ENCODE results near the gene GRIPAP1. TPM values are rescaled to one million over a fixed set of nuclear protein-coding genes. Genes with fewer than 3 reads are reported as not detected.

GRIPAP1 gene
- total RNA-seq, 1 donor from 2014 or later: 54.2 TPM

- Histone ChIP-seq H3K4me1 (no peaks in the 10 kb centered on the region), H3K4me3 (no peak overlapping the region), H3K36me3 (peaks cover 78% of the 10 kb centered on the region), H3K27ac (no peak overlapping the region), H3K9me3 (no peaks in the 10 kb centered on the region), H3K27me3 (ENCODE audit: low read depth) (no peaks in the 10 kb centered on the region)
- DNase-seq (no peak), ATAC-seq (no peak)
- intact Hi-C loops (cut with DNase I): no loop called here
- no peak for TF ChIP-seq CTCF (IDR thresholded peaks at IDR 0.05)
Measured at GRCh38 chrX:48978226-48978625, 23.8 kb downstream of the GRIPAP1 start.

GRCh38 chrX:48976086-48976485 lies 26.0 kb downstream of the GRIPAP1 start:
- H3K36me3 ChIP-seq: peaks cover 56% of the 10 kb centered on the region
- DNase-seq: no peak
- no peak for TF ChIP-seq CTCF (IDR thresholded peaks at IDR 0.05)

GRCh38 chrX:48975541-48975940 lies 26.5 kb downstream of the GRIPAP1 start:
- intact Hi-C loops (cut with DNase I): no loop called here
- H3K36me3 ChIP-seq: peaks cover 51% of the 10 kb centered on the region

More at GRCh38 chrX:48976086-48976485, 26.0 kb downstream of the GRIPAP1 start:
- Histone ChIP-seq H3K4me3 (no peak overlapping the region), H3K4me1 (peaks cover 11% of the 10 kb centered on the region), H3K9me3 (no peaks in the 10 kb centered on the region), H3K27ac (no peak overlapping the region), H3K27me3 (ENCODE audit: low read depth) (no peaks in the 10 kb centered on the region)
- ATAC-seq: no peak
- intact Hi-C loops (cut with DNase I): no loop called here

GRCh38 chrX:48975041-48975440 lies 27.0 kb downstream of the GRIPAP1 start:
- DNase-seq (no peak), ATAC-seq (no peak)
- TF ChIP-seq CTCF (IDR thresholded peaks at IDR 0.05): no peak

More at GRCh38 chrX:48975541-48975940, 26.5 kb downstream of the GRIPAP1 start:
- H3K4me3 ChIP-seq: no peak overlapping the region
- DNase-seq (no peak), ATAC-seq (no peak)
- no peaks in the 10 kb centered on the region for H3K9me3 ChIP-seq
- no peaks in the 10 kb centered on the region for H3K27me3 ChIP-seq (ENCODE audit: low read depth)
- no peak for TF ChIP-seq CTCF (IDR thresholded peaks at IDR 0.05)
- H3K27ac ChIP-seq: no peak overlapping the region
- H3K4me1 ChIP-seq: peaks cover 11% of the 10 kb centered on the region

GRCh38 chrX:48974574-48974973 lies 27.5 kb downstream of the GRIPAP1 start:
- TF ChIP-seq CTCF (IDR thresholded peaks at IDR 0.05): no peak
- H3K4me1 ChIP-seq: peaks cover 11% of the 10 kb centered on the region
- intact Hi-C loops (cut with DNase I): no loop called here

More at GRCh38 chrX:48975041-48975440, 27.0 kb downstream of the GRIPAP1 start:
- intact Hi-C loops (cut with DNase I): no loop called here
- no peak overlapping the region for H3K27ac ChIP-seq
- H3K9me3 ChIP-seq: no peaks in the 10 kb centered on the region
- no peaks in the 10 kb centered on the region for H3K27me3 ChIP-seq (ENCODE audit: low read depth)
- peaks cover 50% of the 10 kb centered on the region for H3K36me3 ChIP-seq
- H3K4me1 ChIP-seq: peaks cover 11% of the 10 kb centered on the region
- H3K4me3 ChIP-seq: no peak overlapping the region

GRCh38 chrX:48974033-48974432 lies 28.0 kb downstream of the GRIPAP1 start:
- H3K4me3 ChIP-seq: no peak overlapping the region
- H3K36me3 ChIP-seq: peaks cover 50% of the 10 kb centered on the region
- ATAC-seq (no peak), DNase-seq (no peak)
- H3K27ac ChIP-seq: no peak overlapping the region
- H3K27me3 ChIP-seq (ENCODE audit: low read depth): no peaks in the 10 kb centered on the region
- H3K9me3 ChIP-seq: no peaks in the 10 kb centered on the region
- H3K4me1 ChIP-seq: peaks cover 11% of the 10 kb centered on the region
- intact Hi-C loops (cut with DNase I): no loop called here
- TF ChIP-seq CTCF (IDR thresholded peaks at IDR 0.05): no peak

More at GRCh38 chrX:48974574-48974973, 27.5 kb downstream of the GRIPAP1 start:
- no peak overlapping the region for H3K4me3 ChIP-seq
- peaks cover 50% of the 10 kb centered on the region for H3K36me3 ChIP-seq
- ATAC-seq: no peak
- H3K27me3 ChIP-seq (ENCODE audit: low read depth): no peaks in the 10 kb centered on the region
- no peaks in the 10 kb centered on the region for H3K9me3 ChIP-seq
- DNase-seq: no peak
- no peak overlapping the region for H3K27ac ChIP-seq

Data from lower lobe of right lung (tissue), 2 donors.